ENCODE data around the gene IQCH.
A peak's percentile ranks its signal among the peaks of the same experiment; 100 is the strongest.

Gene IQCH

GRCh38 chr15:67506775-67507747, 252.5 kb downstream of the IQCH start:
- DNase-seq: no peak

GRCh38 chr15:67508407-67508806, 253.8 kb downstream of the IQCH start:
- no peak for DNase-seq

GRCh38 chr15:67509918-67510317, 255.3 kb downstream of the IQCH start:
- DNase-seq: no peak

GRCh38 chr15:67510597-67511190, 256.1 kb downstream of the IQCH start:
- peak; percentile 55 for DNase-seq

- no peak for DNase-seq
Measured at GRCh38 chr15:67511606-67512005, 257.0 kb downstream of the IQCH start.

DNA sequence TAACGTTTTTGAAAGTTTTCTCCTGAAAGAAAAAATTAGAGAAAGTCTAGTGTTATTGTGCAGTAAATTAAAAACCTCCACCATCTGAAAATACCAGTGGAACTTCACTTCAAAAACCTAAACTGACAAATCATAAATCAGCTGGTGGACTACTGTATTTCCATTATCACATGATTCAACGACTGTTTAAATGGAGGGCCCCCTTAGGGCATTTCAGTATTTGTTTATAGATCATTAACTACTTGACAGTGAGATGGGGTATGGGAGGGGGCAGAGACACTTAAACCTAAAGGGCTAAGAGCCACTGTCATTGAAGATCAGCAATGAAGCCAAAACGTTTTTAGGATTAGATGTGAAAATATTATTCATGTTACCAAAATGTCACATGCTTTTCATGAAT, 257.6 kb downstream of the IQCH start:
- DNase-seq: no peak

DNA sequence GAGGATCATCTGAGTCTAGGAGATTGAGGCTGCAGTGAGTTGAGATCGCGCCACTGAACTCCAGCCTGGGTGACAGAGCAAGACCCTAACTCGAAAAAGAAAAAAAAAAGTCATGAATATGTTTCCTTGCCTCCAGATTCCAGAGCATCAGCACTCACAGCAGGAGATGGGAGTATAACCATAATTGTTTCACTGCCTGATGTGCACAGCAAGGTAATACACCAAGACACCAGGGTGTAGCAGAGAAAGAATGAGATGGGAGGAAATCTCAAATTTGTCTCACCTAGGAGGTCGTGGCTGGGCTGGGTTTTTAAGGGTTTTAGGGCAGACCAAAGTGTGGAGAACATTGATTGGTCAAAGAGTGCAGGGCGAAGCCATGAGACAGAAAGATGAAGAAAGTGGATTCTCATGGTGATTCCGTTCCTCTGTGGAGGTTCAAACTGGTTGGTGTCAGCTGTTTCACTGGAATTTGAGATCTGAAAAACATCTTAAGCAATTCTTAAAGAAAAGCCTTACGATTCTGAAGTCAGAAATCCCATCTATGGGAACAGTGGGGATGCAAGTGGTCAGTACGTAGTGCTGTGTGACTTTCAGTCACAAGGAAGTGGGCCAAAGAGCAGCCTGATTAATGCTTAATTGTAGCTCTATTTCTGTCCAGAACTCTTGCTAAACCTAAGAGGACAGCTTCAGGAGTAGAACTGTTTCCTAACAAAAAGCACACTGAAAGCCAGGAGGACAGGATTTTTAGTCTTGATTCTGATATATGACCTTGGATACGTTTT, 258.5 kb downstream of the IQCH start:
- no peak for DNase-seq

- DNase-seq: no peak
Measured at GRCh38 chr15:67515090-67515489, 260.5 kb downstream of the IQCH start.

DNA sequence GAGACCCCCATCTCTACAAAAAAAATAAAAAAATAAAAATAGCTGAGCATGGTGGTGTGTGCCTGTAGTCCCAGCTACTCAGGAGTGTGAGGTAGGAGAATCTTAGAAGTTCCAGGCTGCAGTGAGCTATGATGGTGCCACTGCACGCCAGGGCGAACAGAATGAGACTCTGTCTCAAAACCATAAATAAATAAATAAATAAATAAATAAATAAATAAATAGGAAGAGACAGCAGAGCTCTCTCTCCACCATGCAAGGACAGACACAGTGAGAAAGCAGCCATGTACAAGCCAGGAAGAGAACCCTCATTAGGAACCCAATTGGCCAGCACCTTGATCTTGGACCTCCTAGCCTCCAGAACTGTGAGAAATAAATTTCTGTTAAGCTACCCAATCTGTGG, 261.0 kb downstream of the IQCH start:
- DNase-seq: no peak

GRCh38 chr15:67520321-67521028, 265.9 kb downstream of the IQCH start:
- no peak for DNase-seq

- DNase-seq: peak; percentile 79
Measured at GRCh38 chr15:67521029-67521782, 266.6 kb downstream of the IQCH start, which contains the start of gene C15orf61. TSS of gene C15orf61 (plus strand) at chr15:67521131. CDS start at chr15:67521249, 118 bp downstream.

DNA sequence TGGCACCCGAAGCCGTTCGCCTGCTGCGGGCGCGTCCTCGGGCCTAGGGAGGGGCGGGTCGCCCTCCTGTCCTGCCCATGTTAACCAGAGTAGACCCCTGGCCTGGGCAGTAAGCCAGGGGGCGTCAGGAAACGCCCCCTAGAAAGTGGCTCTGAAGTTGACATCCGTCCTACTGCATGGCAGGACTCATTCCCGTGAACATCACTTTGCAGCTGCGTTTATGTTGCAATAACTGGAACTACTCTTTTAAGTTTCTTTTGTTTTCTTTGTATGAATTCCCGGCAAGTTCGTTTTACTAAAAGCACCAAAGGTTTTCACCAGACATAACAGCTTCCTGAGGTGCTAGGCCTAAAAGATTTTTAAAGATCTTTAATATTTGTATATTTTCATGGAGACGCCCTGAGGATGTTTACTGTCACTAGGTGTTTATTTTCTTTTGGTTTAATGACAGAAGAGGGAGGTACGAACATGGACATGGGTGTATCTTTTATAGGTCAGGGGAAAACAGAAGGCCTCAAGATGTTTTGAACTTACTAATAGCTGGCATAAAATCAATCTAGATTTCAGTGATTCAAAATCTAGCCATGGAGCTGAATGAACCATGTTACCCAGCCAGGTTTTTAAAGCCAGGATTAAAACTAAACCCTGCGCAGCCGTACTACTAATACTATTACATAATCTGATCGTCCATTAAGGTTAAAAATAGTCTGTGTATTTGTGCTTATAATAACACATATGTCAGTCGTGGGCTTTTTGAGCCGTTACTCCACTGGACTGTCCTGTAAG, 267.4 kb downstream of the IQCH start:
- no peak for DNase-seq

DNA sequence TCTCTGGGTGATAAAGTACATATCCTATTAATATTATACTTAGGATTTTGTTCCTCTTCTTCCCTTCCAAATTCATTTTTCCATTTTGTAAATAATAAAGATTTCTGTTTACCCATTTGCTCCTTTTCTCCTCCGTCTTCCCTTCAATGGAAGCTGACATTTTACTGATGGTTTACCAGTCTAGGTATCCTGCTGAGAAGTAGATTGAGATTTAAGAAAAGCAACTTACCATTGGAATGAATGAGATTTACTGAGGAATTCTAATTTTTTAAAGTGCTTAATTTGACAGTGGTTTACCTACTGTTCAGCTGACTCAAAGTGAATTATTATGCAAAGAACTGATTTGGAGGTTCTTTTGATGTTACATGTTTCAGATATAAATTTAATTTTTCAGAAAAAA, 268.7 kb downstream of the IQCH start:
- DNase-seq: no peak

DNA sequence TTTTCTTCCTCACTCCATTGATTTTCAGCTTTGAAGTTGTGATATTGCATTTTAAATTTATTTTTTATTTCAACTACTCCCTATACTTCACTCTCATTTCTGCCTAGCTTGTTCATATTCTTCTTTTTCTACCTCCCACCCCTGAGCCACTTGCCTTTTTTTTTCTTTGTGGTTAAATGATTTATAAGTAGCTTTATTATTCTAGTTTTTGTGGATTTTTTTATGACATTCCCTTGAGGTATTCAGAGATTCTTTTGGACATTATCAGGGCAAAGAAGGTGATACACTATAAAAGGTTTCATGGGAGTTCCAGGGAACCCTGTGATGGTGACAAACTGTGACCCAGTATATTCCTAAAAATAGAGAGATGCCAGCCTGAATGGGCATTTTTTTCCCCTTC, 269.6 kb downstream of the IQCH start:
- no peak for DNase-seq

GRCh38 chr15:67528513-67528912, 273.9 kb downstream of the IQCH start:
- no peak for DNase-seq

- DNase-seq: peak; percentile 92
Measured at GRCh38 chr15:67531379-67531914, 276.9 kb downstream of the IQCH start.

GRCh38 chr15:67533873-67534272, 279.3 kb downstream of the IQCH start:
- DNase-seq: no peak

DNA sequence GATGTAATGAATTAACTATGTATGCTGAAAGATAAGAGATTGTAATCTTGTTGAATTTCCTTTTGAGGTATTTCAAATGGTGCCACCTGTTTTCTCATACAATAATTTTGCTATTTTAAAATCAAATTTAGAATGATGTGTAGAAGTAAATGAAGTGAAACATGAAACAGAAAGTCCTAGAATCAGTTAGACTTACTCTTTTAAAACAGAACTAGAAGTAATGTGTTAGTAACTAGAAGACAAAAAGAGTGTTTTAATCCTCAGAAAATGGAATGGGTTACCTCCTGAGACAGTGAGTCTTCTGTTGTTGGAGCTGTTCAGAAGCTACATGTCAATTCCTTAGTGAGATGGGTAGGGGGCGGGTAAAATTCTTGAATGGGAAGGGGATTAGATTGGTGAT, 279.8 kb downstream of the IQCH start:
- DNase-seq: no peak

DNA sequence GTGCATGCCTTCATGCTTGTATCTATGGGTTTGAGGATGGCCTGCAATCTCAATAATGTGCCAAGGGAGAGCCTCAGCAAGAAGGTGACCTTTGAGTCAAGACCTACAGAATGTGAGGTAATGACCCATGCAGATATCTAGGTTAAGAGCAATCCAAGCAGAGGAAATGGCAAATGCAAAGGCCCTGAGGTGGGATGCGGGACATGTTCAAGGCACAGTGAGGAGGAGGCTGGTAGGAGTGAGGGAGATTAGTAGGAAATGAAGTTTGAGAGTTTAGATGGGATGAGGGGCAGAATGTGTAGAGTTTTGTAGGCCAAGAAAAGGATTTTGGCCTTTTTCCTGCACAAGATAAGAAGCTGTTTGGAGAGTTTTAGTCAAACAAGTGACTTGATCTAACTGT, 283.2 kb downstream of the IQCH start:
- no peak for DNase-seq

GRCh38 chr15:67542420-67543347, 288.1 kb downstream of the IQCH start, which contains the start of gene MAP2K5:
TSS of gene MAP2K5 (plus strand) at chr15:67542703. CDS start at chr15:67543336, 633 bp downstream.
- DNase-seq: peak; percentile 71

Measured in NCI-H226 (cell line).